Measurements from ENCODE around the gene CDC14B. TPM values are rescaled to one million over a fixed set of nuclear protein-coding genes. Genes with fewer than 3 reads are reported as not detected.
A peak's percentile ranks its signal among the peaks of the same experiment; 100 is the strongest.

Gene CDC14B
- total and polyA plus RNA-seq, 2 of the 4 experiments (the other 2 are of a cell fraction), result 9.7 to 26.3 TPM

GRCh38 chr9:96487949-96488348 is 131.7 kb downstream of the CDC14B start:
- no peak for DNase-seq
- Histone ChIP-seq H3K4me3 (ENCODE audit: insufficient read depth, low read depth, low read length) (no peak overlapping the region), H3K9me1 (ENCODE audit: insufficient read depth, low read length) (peaks cover 20% of the 10 kb centered on the region), H4K8ac (ENCODE audit: low read depth in 2 of 2, low read length in 2 of 2) (no peak overlapping the region), H4K20me1 (ENCODE audit: insufficient read depth, low read length) (peaks cover 18% of the 10 kb centered on the region), H3K9ac (ENCODE audit: low read depth, low read length) (no peak overlapping the region), H2BK15ac (ENCODE audit: low read depth, low read length) (no peak overlapping the region), H4K91ac (ENCODE audit: insufficient read depth, low read depth, low read length) (no peak overlapping the region), H3K36me3 (ENCODE audit: control insufficient read depth, insufficient read depth, low read length) (peaks cover 27% of the 10 kb centered on the region), H2AK5ac (ENCODE audit: low read depth, low read length) (peak overlapping the region; percentile 20; the same call in 1 of the 2 replicates), H3K79me1 (ENCODE audit: low read depth in 1 of 2, low read length in 2 of 2) (peaks cover 2 to 29% of the 10 kb centered on the region in 2 experiments; a peak in 3 of 4 replicates), H3K14ac (replicated peaks; ENCODE audit: low read depth, low read length) (no peak overlapping the region), H2BK120ac (ENCODE audit: low read depth, low read length) (no peak overlapping the region; the same call in 1 of the 2 replicates), H3K4ac (ENCODE audit: low read depth, low read length) (no peak overlapping the region), H3K9me3 (ENCODE audit: control insufficient read depth, insufficient read depth, low read length) (no peaks in the 10 kb centered on the region), H2AFZ (replicated peaks; ENCODE audit: low read length, poor library complexity) (no peak overlapping the region), H3K4me2 (ENCODE audit: low read depth, low read length) (no peak overlapping the region), H3K18ac (ENCODE audit: low read depth, low read length) (no peak overlapping the region), H2BK20ac (ENCODE audit: low read depth, low read length) (no peak overlapping the region), H3K27me3 (ENCODE audit: control insufficient read depth, insufficient read depth, low read length) (no peaks in the 10 kb centered on the region), H2AK9ac (replicated peaks; ENCODE audit: low read depth, low read length, poor library complexity) (peak overlapping the region; percentile 50), H4K5ac (ENCODE audit: low read depth, low read length) (no peak overlapping the region), H3K4me1 (ENCODE audit: control insufficient read depth, insufficient read depth, low read length) (peaks cover 21% of the 10 kb centered on the region), H3K56ac (ENCODE audit: extremely low read depth, insufficient read depth, low read length) (no peak overlapping the region), H3K27ac (ENCODE audit: insufficient read depth, low read length) (no peak overlapping the region), H2BK5ac (ENCODE audit: low read depth, low read length, poor library complexity, severe bottlenecking) (no peak overlapping the region), H3K23ac (ENCODE audit: low read depth, low read length) (peak overlapping the region; percentile 74; the same call in 1 of the 2 replicates)
- POLR2A ChIA-PET (ENCODE audit: unreplicated experiment), result no interaction called here
- dilution Hi-C loops (cut with HindIII; ENCODE audit: low sequenced_read_pairs, unreplicated experiment) (no loop called here), intact Hi-C loops (cut with micrococcal nuclease) (no loop called here), in situ Hi-C loops (cut with MboI; ENCODE audit: low sequenced_read_pairs) (no loop called here)
- WGBS, 2 experiments (ENCODE audit: extremely low coverage in 2 of 2, insufficient read length in 1 of 2), result 80% methylated on average over 4 of the region's 10 CpGs; no CpG with 5 or more reads in 1 of the 2 experiments
- TF ChIP-seq MAFK (IDR thresholded peaks at IDR 0.05; ENCODE audit: low read depth, low read length), result no peak
- TF ChIP-seq ELK1 (IDR thresholded peaks at IDR 0.05; ENCODE audit: borderline replicate concordance, low read depth, low read length), result no peak
- no peak for TF ChIP-seq POLR2A (IDR thresholded peaks at IDR 0.05; ENCODE audit: low read depth, low read length)
- TF ChIP-seq RFX5 (IDR thresholded peaks at IDR 0.05; ENCODE audit: low read depth, low read length), result no peak
- no peak for TF ChIP-seq NFE2L2 (IDR thresholded peaks at IDR 0.05; ENCODE audit: low read depth, low read length)
- CTCF ChIA-PET, result no interaction called here
- no TSS peak for BruUV-seq (replicated peaks)
- no peak for ATAC-seq (ENCODE audit: low read depth)

All from IMR-90 (cell line).